ENCODE measurements around the gene CAMTA1. TPM values are rescaled to one million over a fixed set of nuclear protein-coding genes. Genes with fewer than 3 reads are reported as not detected.

Gene CAMTA1
- total RNA-seq, 2 experiments from 2014 or later: 39.3 to 48.8 TPM

GRCh38 chr1:7442036-7442435 is 656.8 kb downstream of the CAMTA1 start:
- Mint-ChIP-seq H3K27me3 (no peaks in the 10 kb centered on the region), H3K4me3 (no peak overlapping the region), H3K4me1 (no peaks in the 10 kb centered on the region), H3K36me3 (ENCODE audit: low read depth) (no peaks in the 10 kb centered on the region), H3K27ac (no peak overlapping the region), H3K9me3 (no peaks in the 10 kb centered on the region)
- no peak for DNase-seq
- ChIA-PET POLR2A (no interaction called here), CTCF (no interaction called here)

GRCh38 chr1:7442918-7443317 is 657.7 kb downstream of the CAMTA1 start:
- H3K27me3 Mint-ChIP-seq: no peaks in the 10 kb centered on the region
- no peaks in the 10 kb centered on the region for H3K4me1 Mint-ChIP-seq
- ChIA-PET POLR2A (no interaction called here), CTCF (no interaction called here)
- no peaks in the 10 kb centered on the region for H3K9me3 Mint-ChIP-seq
- no peaks in the 10 kb centered on the region for H3K36me3 Mint-ChIP-seq (ENCODE audit: low read depth)
- no peak overlapping the region for H3K4me3 Mint-ChIP-seq
- no peak overlapping the region for H3K27ac Mint-ChIP-seq
- DNase-seq: no peak

- POLR2A ChIA-PET: no interaction called here
- Mint-ChIP-seq H3K4me3 (no peak overlapping the region), H3K36me3 (ENCODE audit: low read depth) (no peaks in the 10 kb centered on the region), H3K4me1 (no peaks in the 10 kb centered on the region), H3K9me3 (no peaks in the 10 kb centered on the region), H3K27ac (no peak overlapping the region), H3K27me3 (no peaks in the 10 kb centered on the region)
- DNase-seq: no peak
- CTCF ChIA-PET: no interaction called here
Observed at GRCh38 chr1:7444363-7444762, 659.1 kb downstream of the CAMTA1 start.

- H3K27me3 Mint-ChIP-seq: no peaks in the 10 kb centered on the region
- ChIA-PET POLR2A (no interaction called here), CTCF (no interaction called here)
Observed at GRCh38 chr1:7447093-7447492, 661.8 kb downstream of the CAMTA1 start.

GRCh38 chr1:7447736-7448135 is 662.5 kb downstream of the CAMTA1 start:
- Mint-ChIP-seq H3K4me3 (no peak overlapping the region), H3K4me1 (no peaks in the 10 kb centered on the region), H3K27ac (no peak overlapping the region), H3K36me3 (ENCODE audit: low read depth) (no peaks in the 10 kb centered on the region), H3K9me3 (no peaks in the 10 kb centered on the region), H3K27me3 (no peaks in the 10 kb centered on the region)
- ChIA-PET CTCF (no interaction called here), POLR2A (no interaction called here)
- no peak for DNase-seq

More at GRCh38 chr1:7447093-7447492, 661.8 kb downstream of the CAMTA1 start:
- Mint-ChIP-seq H3K36me3 (ENCODE audit: low read depth) (no peaks in the 10 kb centered on the region), H3K4me3 (no peak overlapping the region), H3K27ac (no peak overlapping the region), H3K9me3 (no peaks in the 10 kb centered on the region), H3K4me1 (no peaks in the 10 kb centered on the region)
- no peak for DNase-seq

GRCh38 chr1:7448986-7449385 is 663.7 kb downstream of the CAMTA1 start:
- H3K27me3 Mint-ChIP-seq: no peaks in the 10 kb centered on the region
- no peaks in the 10 kb centered on the region for H3K4me1 Mint-ChIP-seq
- no peaks in the 10 kb centered on the region for H3K9me3 Mint-ChIP-seq
- ChIA-PET POLR2A (no interaction called here), CTCF (no interaction called here)
- H3K27ac Mint-ChIP-seq: no peak overlapping the region
- no peak for DNase-seq
- no peaks in the 10 kb centered on the region for H3K36me3 Mint-ChIP-seq (ENCODE audit: low read depth)
- H3K4me3 Mint-ChIP-seq: no peak overlapping the region

- CTCF ChIA-PET: no interaction called here
- Mint-ChIP-seq H3K9me3 (no peaks in the 10 kb centered on the region), H3K27me3 (no peaks in the 10 kb centered on the region), H3K4me3 (no peak overlapping the region), H3K4me1 (no peaks in the 10 kb centered on the region), H3K36me3 (ENCODE audit: low read depth) (no peaks in the 10 kb centered on the region), H3K27ac (no peak overlapping the region)
- no peak for DNase-seq
- POLR2A ChIA-PET: no interaction called here
Observed at GRCh38 chr1:7449750-7450149, 664.5 kb downstream of the CAMTA1 start.

GRCh38 chr1:7450838-7451237 is 665.6 kb downstream of the CAMTA1 start:
- no peaks in the 10 kb centered on the region for H3K27me3 Mint-ChIP-seq
- POLR2A ChIA-PET: no interaction called here
- no peaks in the 10 kb centered on the region for H3K36me3 Mint-ChIP-seq (ENCODE audit: low read depth)
- no peaks in the 10 kb centered on the region for H3K9me3 Mint-ChIP-seq
- DNase-seq: no peak
- CTCF ChIA-PET: no interaction called here
- no peaks in the 10 kb centered on the region for H3K4me1 Mint-ChIP-seq
- no peak overlapping the region for H3K27ac Mint-ChIP-seq
- no peak overlapping the region for H3K4me3 Mint-ChIP-seq

- no peak overlapping the region for H3K27ac Mint-ChIP-seq
- no peaks in the 10 kb centered on the region for H3K27me3 Mint-ChIP-seq
- no peak for DNase-seq
- no peaks in the 10 kb centered on the region for H3K4me1 Mint-ChIP-seq
- no peak overlapping the region for H3K4me3 Mint-ChIP-seq
- H3K36me3 Mint-ChIP-seq (ENCODE audit: low read depth): no peaks in the 10 kb centered on the region
- POLR2A ChIA-PET: no interaction called here
- H3K9me3 Mint-ChIP-seq: no peaks in the 10 kb centered on the region
- CTCF ChIA-PET: interaction anchor here (1.6 kb wide), 1 partner anchor 79 kb away, joined by 3 read pairs; no protein-coding TSS in a partner anchor
Observed at GRCh38 chr1:7453038-7453437, 667.8 kb downstream of the CAMTA1 start.

- H3K9me3 Mint-ChIP-seq: no peaks in the 10 kb centered on the region
- no peak overlapping the region for H3K4me3 Mint-ChIP-seq
- CTCF ChIA-PET: interaction anchor here (1.6 kb wide), 1 partner anchor 80 kb away, joined by 3 read pairs; no protein-coding TSS in a partner anchor
- H3K4me1 Mint-ChIP-seq: no peaks in the 10 kb centered on the region
- H3K27me3 Mint-ChIP-seq: no peaks in the 10 kb centered on the region
- no peak overlapping the region for H3K27ac Mint-ChIP-seq
- no peaks in the 10 kb centered on the region for H3K36me3 Mint-ChIP-seq (ENCODE audit: low read depth)
- no peak for DNase-seq
- POLR2A ChIA-PET: no interaction called here
Observed at GRCh38 chr1:7454052-7454815, 669.0 kb downstream of the CAMTA1 start.

GRCh38 chr1:7454895-7455784 is 669.9 kb downstream of the CAMTA1 start:
- DNase-seq: no peak
- CTCF ChIA-PET: no interaction called here
- Mint-ChIP-seq H3K27me3 (no peaks in the 10 kb centered on the region), H3K36me3 (ENCODE audit: low read depth) (no peaks in the 10 kb centered on the region), H3K4me1 (no peaks in the 10 kb centered on the region), H3K4me3 (no peak overlapping the region), H3K9me3 (no peaks in the 10 kb centered on the region), H3K27ac (no peak overlapping the region)
- POLR2A ChIA-PET: no interaction called here

- Mint-ChIP-seq H3K4me3 (no peak overlapping the region), H3K9me3 (no peaks in the 10 kb centered on the region), H3K27ac (no peak overlapping the region), H3K4me1 (no peaks in the 10 kb centered on the region), H3K36me3 (ENCODE audit: low read depth) (no peaks in the 10 kb centered on the region), H3K27me3 (no peaks in the 10 kb centered on the region)
- no peak for DNase-seq
- ChIA-PET POLR2A (no interaction called here), CTCF (no interaction called here)
Observed at GRCh38 chr1:7455796-7456721, 670.8 kb downstream of the CAMTA1 start.

- Mint-ChIP-seq H3K27ac (no peak overlapping the region), H3K4me3 (no peak overlapping the region), H3K36me3 (ENCODE audit: low read depth) (no peaks in the 10 kb centered on the region), H3K9me3 (no peaks in the 10 kb centered on the region), H3K4me1 (no peaks in the 10 kb centered on the region), H3K27me3 (no peaks in the 10 kb centered on the region)
- POLR2A ChIA-PET: no interaction called here
- CTCF ChIA-PET: no interaction called here
- no peak for DNase-seq
Observed at GRCh38 chr1:7456722-7457082, 671.4 kb downstream of the CAMTA1 start.
